H1 (cell line): ENCODE results near the gene GOLIM4. TPM values are rescaled to one million over a fixed set of nuclear protein-coding genes. Genes with fewer than 3 reads are reported as not detected.

Experiments used
- EP300 ChIP-seq, 2 experiments: IDR thresholded peaks; 1 replicate in 1 of 2; 2 replicates in 1 of 2; pipeline ENCODE4 v1.6.1; 2011 to 2012; ENCODE audit warnings: low read depth in 2 of 2, low read length in 2 of 2, mild to moderate bottlenecking in 2 of 2, borderline replicate concordance in 1 of 2, inconsistent platforms in 1 of 2, moderate library complexity in 1 of 2
- HDAC2 ChIP-seq, 2 experiments: fragments of 300-600 bp in 1 of 2; sonication (generic) in 1 of 2; IDR thresholded peaks; 2 replicates each; pipeline ENCODE4 v1.6.1; 2011 to 2012; ENCODE audit warnings: low read depth in 2 of 2, low read length in 2 of 2, mild to moderate bottlenecking in 2 of 2, moderate library complexity in 2 of 2, borderline replicate concordance in 1 of 2, inconsistent platforms in 1 of 2
- JUN ChIP-seq: IDR thresholded peaks from 2 replicates; pipeline ENCODE4 v1.6.1; 2011; ENCODE audit warnings: low read depth, mild to moderate bottlenecking, improper control_type of control experiment, low read length
- KDM5A ChIP-seq: fragments of 200-600 bp; IDR thresholded peaks from 2 replicates; pipeline ENCODE4 v1.7.1; 2012; ENCODE audit warnings: mild to moderate bottlenecking, low read length, inconsistent platforms, mixed read lengths
- RAD21 ChIP-seq, 2 experiments: IDR thresholded peaks in 1 of 2; conservative IDR thresholded peaks in 1 of 2; 2 replicates each; pipeline ENCODE4 v1.6.1; 2011; ENCODE audit warnings: low read depth in 2 of 2, low read length in 2 of 2, improper control_type of control experiment in 1 of 2, inconsistent platforms in 1 of 2, mild to moderate bottlenecking in 1 of 2, moderate library complexity in 1 of 2
- SRF ChIP-seq: IDR thresholded peaks from 2 replicates; pipeline ENCODE4 v1.6.1; 2011; ENCODE audit warnings: mild to moderate bottlenecking, low read depth, low read length, moderate library complexity
- polyA plus RNA-seq, 7 experiments: library from polyadenylated mRNA; depleted of rRNA in 3 of 7; stranded (reverse) in 5 of 7; unstranded in 2 of 7; fragments of >200 nt in 5 of 7; fragments of 200-250 nt in 2 of 7; gene quantifications; 1 replicate in 5 of 7; 2 replicates in 1 of 7; 4 replicates in 1 of 7; pipeline versions ENCODE4 v1.2.1 to v1.2.3, GENCODE V29; 2011 to 2013; ENCODE audit warnings: missing spikeins in 2 of 7, mixed read lengths in 2 of 7
- total RNA-seq: library from RNA; stranded (reverse); fragmentation: NEBNext Ultra II Directional; extraction: Animal tissue kit (Norgen Biotek cat#: 25700); gene quantifications from 2 replicates; pipeline ENCODE4 v1.2.1, GENCODE V29; 2021
- TF ChIP-seq, protein P1 (sequence below): fragments of 300-600 bp; sonication (generic); IDR thresholded peaks from 2 replicates; pipeline ENCODE4 v1.7.1; 2012; ENCODE audit warnings: low read length, moderate library complexity, mild to moderate bottlenecking, inconsistent platforms; ENCODE audit not compliant: insufficient replicate concordance

The GOLIM4 gene
- total and polyA plus RNA-seq, 2 of the 8 experiments (the other 6 are each of a cell fraction or from before 2014, with no cell fraction given), result 5.6 to 29.7 TPM

DNA sequence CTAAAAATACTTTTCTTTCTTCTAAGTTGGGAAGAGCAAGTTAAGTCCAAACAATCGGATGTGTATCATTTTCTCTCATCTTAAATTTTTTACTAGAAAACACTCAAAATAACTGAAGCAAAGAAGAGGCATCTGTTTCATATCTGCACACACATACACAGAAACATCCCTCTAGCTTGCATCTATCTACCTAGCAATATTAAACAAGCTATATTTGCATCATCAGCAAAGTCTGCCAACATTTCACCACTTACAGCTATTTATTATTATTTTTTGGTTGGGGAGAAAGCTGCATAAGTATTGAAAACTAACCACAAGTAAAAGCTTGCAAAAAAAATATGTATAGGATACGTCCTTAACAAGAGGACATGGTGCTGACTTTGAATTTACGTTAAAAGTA is 1.9 kb downstream of the GOLIM4 start (continued):
- TF ChIP-seq HDAC2 (IDR thresholded peaks at IDR 0.05; ENCODE audit: borderline replicate concordance in 1 of 2, low read depth in 2 of 2, low read length in 2 of 2), result no peak
- TF ChIP-seq EP300 (IDR thresholded peaks at IDR 0.05; ENCODE audit: borderline replicate concordance in 1 of 2, low read depth in 2 of 2, low read length in 2 of 2), result no peak
- TF ChIP-seq RAD21 (IDR thresholded peaks at IDR 0.05 in 1 of 2, conservative IDR thresholded peaks at IDR 0.05 in 1 of 2; ENCODE audit: low read depth in 2 of 2, low read length in 2 of 2), result no peak
- TF ChIP-seq JUN, result no peak
- TF ChIP-seq KDM5A, result no peak
- TF ChIP-seq, protein P1, sequence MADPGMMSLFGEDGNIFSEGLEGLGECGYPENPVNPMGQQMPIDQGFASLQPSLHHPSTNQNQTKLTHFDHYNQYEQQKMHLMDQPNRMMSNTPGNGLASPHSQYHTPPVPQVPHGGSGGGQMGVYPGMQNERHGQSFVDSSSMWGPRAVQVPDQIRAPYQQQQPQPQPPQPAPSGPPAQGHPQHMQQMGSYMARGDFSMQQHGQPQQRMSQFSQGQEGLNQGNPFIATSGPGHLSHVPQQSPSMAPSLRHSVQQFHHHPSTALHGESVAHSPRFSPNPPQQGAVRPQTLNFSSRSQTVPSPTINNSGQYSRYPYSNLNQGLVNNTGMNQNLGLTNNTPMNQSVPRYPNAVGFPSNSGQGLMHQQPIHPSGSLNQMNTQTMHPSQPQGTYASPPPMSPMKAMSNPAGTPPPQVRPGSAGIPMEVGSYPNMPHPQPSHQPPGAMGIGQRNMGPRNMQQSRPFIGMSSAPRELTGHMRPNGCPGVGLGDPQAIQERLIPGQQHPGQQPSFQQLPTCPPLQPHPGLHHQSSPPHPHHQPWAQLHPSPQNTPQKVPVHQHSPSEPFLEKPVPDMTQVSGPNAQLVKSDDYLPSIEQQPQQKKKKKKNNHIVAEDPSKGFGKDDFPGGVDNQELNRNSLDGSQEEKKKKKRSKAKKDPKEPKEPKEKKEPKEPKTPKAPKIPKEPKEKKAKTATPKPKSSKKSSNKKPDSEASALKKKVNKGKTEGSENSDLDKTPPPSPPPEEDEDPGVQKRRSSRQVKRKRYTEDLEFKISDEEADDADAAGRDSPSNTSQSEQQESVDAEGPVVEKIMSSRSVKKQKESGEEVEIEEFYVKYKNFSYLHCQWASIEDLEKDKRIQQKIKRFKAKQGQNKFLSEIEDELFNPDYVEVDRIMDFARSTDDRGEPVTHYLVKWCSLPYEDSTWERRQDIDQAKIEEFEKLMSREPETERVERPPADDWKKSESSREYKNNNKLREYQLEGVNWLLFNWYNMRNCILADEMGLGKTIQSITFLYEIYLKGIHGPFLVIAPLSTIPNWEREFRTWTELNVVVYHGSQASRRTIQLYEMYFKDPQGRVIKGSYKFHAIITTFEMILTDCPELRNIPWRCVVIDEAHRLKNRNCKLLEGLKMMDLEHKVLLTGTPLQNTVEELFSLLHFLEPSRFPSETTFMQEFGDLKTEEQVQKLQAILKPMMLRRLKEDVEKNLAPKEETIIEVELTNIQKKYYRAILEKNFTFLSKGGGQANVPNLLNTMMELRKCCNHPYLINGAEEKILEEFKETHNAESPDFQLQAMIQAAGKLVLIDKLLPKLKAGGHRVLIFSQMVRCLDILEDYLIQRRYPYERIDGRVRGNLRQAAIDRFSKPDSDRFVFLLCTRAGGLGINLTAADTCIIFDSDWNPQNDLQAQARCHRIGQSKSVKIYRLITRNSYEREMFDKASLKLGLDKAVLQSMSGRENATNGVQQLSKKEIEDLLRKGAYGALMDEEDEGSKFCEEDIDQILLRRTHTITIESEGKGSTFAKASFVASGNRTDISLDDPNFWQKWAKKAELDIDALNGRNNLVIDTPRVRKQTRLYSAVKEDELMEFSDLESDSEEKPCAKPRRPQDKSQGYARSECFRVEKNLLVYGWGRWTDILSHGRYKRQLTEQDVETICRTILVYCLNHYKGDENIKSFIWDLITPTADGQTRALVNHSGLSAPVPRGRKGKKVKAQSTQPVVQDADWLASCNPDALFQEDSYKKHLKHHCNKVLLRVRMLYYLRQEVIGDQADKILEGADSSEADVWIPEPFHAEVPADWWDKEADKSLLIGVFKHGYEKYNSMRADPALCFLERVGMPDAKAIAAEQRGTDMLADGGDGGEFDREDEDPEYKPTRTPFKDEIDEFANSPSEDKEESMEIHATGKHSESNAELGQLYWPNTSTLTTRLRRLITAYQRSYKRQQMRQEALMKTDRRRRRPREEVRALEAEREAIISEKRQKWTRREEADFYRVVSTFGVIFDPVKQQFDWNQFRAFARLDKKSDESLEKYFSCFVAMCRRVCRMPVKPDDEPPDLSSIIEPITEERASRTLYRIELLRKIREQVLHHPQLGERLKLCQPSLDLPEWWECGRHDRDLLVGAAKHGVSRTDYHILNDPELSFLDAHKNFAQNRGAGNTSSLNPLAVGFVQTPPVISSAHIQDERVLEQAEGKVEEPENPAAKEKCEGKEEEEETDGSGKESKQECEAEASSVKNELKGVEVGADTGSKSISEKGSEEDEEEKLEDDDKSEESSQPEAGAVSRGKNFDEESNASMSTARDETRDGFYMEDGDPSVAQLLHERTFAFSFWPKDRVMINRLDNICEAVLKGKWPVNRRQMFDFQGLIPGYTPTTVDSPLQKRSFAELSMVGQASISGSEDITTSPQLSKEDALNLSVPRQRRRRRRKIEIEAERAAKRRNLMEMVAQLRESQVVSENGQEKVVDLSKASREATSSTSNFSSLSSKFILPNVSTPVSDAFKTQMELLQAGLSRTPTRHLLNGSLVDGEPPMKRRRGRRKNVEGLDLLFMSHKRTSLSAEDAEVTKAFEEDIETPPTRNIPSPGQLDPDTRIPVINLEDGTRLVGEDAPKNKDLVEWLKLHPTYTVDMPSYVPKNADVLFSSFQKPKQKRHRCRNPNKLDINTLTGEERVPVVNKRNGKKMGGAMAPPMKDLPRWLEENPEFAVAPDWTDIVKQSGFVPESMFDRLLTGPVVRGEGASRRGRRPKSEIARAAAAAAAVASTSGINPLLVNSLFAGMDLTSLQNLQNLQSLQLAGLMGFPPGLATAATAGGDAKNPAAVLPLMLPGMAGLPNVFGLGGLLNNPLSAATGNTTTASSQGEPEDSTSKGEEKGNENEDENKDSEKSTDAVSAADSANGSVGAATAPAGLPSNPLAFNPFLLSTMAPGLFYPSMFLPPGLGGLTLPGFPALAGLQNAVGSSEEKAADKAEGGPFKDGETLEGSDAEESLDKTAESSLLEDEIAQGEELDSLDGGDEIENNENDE, result no peak
- no peak for TF ChIP-seq SRF
- TF ChIP-seq, all 59 proteins: peak for 0
